Lower leg skin (tissue), 4 donors: ENCODE data around the gene LRP3. TPM values are rescaled to one million over a fixed set of nuclear protein-coding genes. Genes with fewer than 3 reads are reported as not detected.
"Not testable (repeated sequence)": the region's sequence is repeated elsewhere in the genome, so short reads cannot be mapped to it uniquely, and the experiment has no call there.

Source experiments
- DNase-seq, 2 donors: peaks; one replicate each; pipeline ENCODE4 v3.0.0-alpha.2; 2019; ENCODE audit warnings: low spot score in 2 of 2
- H3K4me3 ChIP-seq: fragments of 200-600 bp; sonication (generic); 2 replicates; pipeline ENCODE4 v1.5.1; 2017; ENCODE audit warnings: mild to moderate bottlenecking, low read depth; ENCODE audit not compliant: poor library complexity, severe bottlenecking
- POLR2A ChIP-seq, 2 donors: fragments of 450-650 bp; IDR thresholded peaks; one replicate each; pipeline ENCODE4 v1.6.1; 2016 to 2017; ENCODE audit warnings: antibody characterized with exemption in 2 of 2, mild to moderate bottlenecking in 1 of 2, moderate library complexity in 1 of 2
- WGBS, 2 donors: methylation state at CpG; one replicate each; pipeline ENCODE4 v1.1.5; 2018; 5-methylcytosine and 5-hydroxymethylcytosine counted together
- intact Hi-C: fragments of 100-400 bp; cut with DNase I; formaldehyde crosslinking; loops from one replicate; pipeline ENCODE4 v1.15.0; 2023; ENCODE audit warnings: low total_unique reads
- total RNA-seq, 4 donors: library from RNA; depleted of rRNA; stranded (reverse); fragments of >200 nt; gene quantifications; one replicate each; pipeline ENCODE4 v1.1.0, GENCODE V29; 2016
- TF ChIP-seq, protein P1 (sequence below), 3 donors: fragments of 450-650 bp; IDR thresholded peaks; one replicate each; pipeline ENCODE4 v1.5.1; 2016; ENCODE audit warnings: antibody characterized with exemption in 3 of 3, mild to moderate bottlenecking in 3 of 3, moderate library complexity in 2 of 3

The LRP3 gene
- total RNA-seq, 4 donors from 2014 or later = 9.4 to 27.4 (median 18.0) TPM

DNA sequence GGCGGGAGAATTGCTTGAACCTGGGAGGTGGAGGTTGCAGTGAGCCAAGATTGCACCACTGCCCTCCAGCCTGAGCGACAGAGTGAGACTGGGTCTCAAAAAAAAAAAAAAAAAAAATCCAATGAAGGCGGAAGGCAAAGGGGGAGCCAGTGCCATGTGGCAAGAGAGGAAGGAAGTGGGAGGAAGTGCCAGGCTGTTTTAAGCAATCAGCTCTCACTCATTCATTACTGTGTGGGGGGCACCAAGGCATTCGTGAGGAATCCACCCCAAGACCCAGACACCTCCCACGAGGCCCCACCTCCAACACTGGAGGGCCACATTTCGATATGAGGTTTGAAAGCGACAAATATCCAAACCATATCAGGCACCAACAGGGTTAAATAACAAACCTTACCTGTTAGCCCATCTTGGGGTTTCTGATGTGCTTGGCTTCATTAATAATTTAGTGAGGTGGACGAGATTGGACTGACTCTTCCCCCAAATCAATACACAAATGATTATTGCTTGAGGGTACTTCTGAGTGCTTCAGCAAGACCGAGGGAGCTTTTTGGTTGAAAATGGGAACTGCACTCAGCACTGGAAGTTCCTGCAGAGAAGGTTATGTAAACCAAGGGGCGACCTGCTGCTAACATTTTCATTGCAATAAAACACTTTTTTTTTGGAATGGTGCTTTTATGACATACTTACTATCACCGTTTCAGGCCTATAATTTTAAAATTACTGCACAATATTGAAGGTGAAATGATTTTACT lies 7.5 kb upstream of the LRP3 start:
- no peak for TF ChIP-seq POLR2A (IDR thresholded peaks at IDR 0.05)
- TF ChIP-seq, protein P1, sequence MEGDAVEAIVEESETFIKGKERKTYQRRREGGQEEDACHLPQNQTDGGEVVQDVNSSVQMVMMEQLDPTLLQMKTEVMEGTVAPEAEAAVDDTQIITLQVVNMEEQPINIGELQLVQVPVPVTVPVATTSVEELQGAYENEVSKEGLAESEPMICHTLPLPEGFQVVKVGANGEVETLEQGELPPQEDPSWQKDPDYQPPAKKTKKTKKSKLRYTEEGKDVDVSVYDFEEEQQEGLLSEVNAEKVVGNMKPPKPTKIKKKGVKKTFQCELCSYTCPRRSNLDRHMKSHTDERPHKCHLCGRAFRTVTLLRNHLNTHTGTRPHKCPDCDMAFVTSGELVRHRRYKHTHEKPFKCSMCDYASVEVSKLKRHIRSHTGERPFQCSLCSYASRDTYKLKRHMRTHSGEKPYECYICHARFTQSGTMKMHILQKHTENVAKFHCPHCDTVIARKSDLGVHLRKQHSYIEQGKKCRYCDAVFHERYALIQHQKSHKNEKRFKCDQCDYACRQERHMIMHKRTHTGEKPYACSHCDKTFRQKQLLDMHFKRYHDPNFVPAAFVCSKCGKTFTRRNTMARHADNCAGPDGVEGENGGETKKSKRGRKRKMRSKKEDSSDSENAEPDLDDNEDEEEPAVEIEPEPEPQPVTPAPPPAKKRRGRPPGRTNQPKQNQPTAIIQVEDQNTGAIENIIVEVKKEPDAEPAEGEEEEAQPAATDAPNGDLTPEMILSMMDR (IDR thresholded peaks at IDR 0.05) = no peak
- DNase-seq = no peak
- intact Hi-C loops = no loop called here
- WGBS, 2 donors = 72 to 76% methylated on average over 11 of the region's 11 CpGs
- H3K4me3 ChIP-seq = no peak overlapping the region

DNA sequence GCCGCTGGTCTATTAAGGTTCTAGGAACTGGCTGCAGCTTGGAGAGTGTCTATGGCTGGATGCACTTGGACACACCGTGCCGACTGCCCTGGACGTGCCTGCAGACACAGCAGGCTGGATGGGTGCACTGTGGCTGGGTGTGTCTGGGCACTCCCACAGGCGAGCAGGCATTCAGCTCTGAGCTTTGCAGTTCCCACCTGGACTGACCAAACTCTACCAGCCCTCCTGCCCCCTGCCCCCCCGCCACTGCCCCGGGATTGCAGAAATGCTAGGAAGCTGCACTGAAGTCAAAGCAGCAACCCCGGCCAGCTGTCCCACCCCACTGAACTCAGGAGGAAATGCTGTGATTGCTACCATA lies 7.0 kb upstream of the LRP3 start:
- H3K4me3 ChIP-seq = no peak overlapping the region
- whole genome bisulfite sequencing, 2 donors = 59 to 72% methylated on average over 7 to 8 of the region's 8 CpGs
- TF ChIP-seq POLR2A (IDR thresholded peaks at IDR 0.05) = no peak
- TF ChIP-seq, protein P1 (IDR thresholded peaks at IDR 0.05) = no peak
- intact Hi-C loops = no loop called here
- no peak for DNase-seq

- WGBS, 2 donors = 0 to 63% methylated on average over 1 of the region's 1 CpG
- no peak for TF ChIP-seq POLR2A (IDR thresholded peaks at IDR 0.05)
- TF ChIP-seq, protein P1 (IDR thresholded peaks at IDR 0.05) = no peak
- intact Hi-C loops = no loop called here
- no peak for DNase-seq
- no peak overlapping the region for H3K4me3 ChIP-seq
Measured at GRCh38 chr19:33189453-33189852, 4.7 kb upstream of the LRP3 start.

GRCh38 chr19:33191092-33191491 lies 3.0 kb upstream of the LRP3 start:
- DNase-seq, intact Hi-C loops, H3K4me3 ChIP-seq: not testable (repeated sequence)
- whole genome bisulfite sequencing, 2 donors = 90 to 95% methylated on average over 4 of the region's 4 CpGs

GRCh38 chr19:33191501-33191900 lies 2.6 kb upstream of the LRP3 start:
- intact Hi-C loops = no loop called here
- TF ChIP-seq POLR2A (IDR thresholded peaks at IDR 0.05) = no peak
- TF ChIP-seq, protein P1 (IDR thresholded peaks at IDR 0.05) = no peak
- DNase-seq = no peak
- 87 to 94% methylated on average over 6 of the region's 6 CpGs for WGBS, 2 donors
- H3K4me3 ChIP-seq = no peak overlapping the region

- intact Hi-C loops = no loop called here
- TF ChIP-seq, protein P1 (IDR thresholded peaks at IDR 0.05) = no peak
- TF ChIP-seq POLR2A (IDR thresholded peaks at IDR 0.05) = no peak
- WGBS, 2 donors = 72 to 82% methylated on average over 7 of the region's 7 CpGs
- H3K4me3 ChIP-seq = no peak overlapping the region
- no peak for DNase-seq
Measured at GRCh38 chr19:33192010-33192409, 2.1 kb upstream of the LRP3 start.
